DMS79 (cell line): ENCODE measurements around the gene BROX.

Source experiments
- DNase-seq: peaks from one replicate; lab custom pipeline; 2025; lab: John Stamatoyannopoulos, UW

Gene BROX

DNA sequence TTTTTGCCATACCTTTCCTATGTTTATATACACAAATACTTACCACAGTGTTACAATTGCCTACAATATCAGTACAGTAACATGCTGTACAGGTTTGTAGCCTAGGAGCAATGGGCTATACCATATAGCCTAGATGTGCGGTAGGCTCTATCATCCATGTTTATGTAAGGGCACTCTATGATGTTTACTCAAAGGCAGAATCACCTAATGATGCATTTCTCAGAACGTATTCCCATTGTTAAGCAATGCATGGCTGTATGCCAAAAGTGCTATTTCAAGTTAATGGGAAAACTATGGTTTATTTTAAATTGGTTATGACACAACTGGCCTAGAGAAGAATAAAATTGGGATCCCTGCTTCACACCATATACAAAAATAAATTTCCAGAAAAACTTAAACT, 65.6 kb downstream of the BROX start:
- no peak for DNase-seq

GRCh38 chr1:222781251-222781650, 68.9 kb downstream of the BROX start:
- DNase-seq: no peak

- no peak for DNase-seq
These were observed 70.7 kb downstream of the BROX start for GRCh38 chr1:222783051-222783450.

DNA sequence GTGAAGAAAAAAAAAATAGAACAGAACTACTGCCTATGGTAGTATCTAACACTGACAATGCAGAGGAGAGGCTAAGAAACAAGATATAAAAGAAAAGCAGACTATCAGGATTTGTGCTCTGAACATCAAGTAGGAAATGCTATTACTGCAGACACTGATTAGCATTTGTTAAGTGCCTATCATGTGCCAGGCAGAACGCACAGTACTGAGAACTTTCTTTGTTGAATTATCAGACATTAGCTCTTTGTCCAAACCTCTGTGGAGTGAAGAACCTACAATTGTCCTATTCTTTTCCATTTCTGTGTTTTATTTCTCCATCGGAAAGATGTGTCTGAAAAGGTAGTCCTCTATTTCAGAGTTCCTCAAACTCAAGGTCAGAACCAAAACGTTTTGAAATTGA, 72.0 kb downstream of the BROX start:
- no peak for DNase-seq
